ENCODE measurements around the gene RBM33.

RBM33 gene

GRCh38 chr7:155804897-155805825, 160.7 kb downstream of the RBM33 start:
- Histone ChIP-seq H3K9me3 (replicated peaks in 1 of 2; ENCODE audit: control insufficient read depth in 2 of 2, insufficient read depth in 1 of 2, low read depth in 1 of 2, low read length in 2 of 2) (peaks cover 0 to 6% of the 10 kb centered on the region in 2 donors), H3K79me1 (ENCODE audit: low read depth, low read length) (no peaks in the 10 kb centered on the region), H2BK120ac (ENCODE audit: low read depth, low read length) (no peak overlapping the region), H3K23ac (ENCODE audit: low read depth, low read length, poor library complexity) (peak overlapping the region; percentile 95), H2BK5ac (ENCODE audit: low read length) (no peak overlapping the region), H3K4me2 (ENCODE audit: insufficient read depth, low read length, poor library complexity, severe bottlenecking) (peak overlapping the region; percentile 81), H2AK5ac (ENCODE audit: low read depth, low read length) (peak overlapping the region; percentile 56), H3K36me3 (replicated peaks in 1 of 2; ENCODE audit: control insufficient read depth in 2 of 2, insufficient read depth in 2 of 2, low read length in 2 of 2) (no peaks in the 10 kb centered on the region), H3K4ac (ENCODE audit: low read length) (no peak overlapping the region), H3K27me3 (ENCODE audit: control insufficient read depth in 3 of 3, insufficient read depth in 3 of 3, low read depth in 1 of 3, low read length in 3 of 3) (peaks cover 45 to 91% (median 87%) of the 10 kb centered on the region in 3 experiments), H4K8ac (ENCODE audit: low read depth, low read length) (no peak overlapping the region), H3K4me1 (ENCODE audit: control insufficient read depth in 2 of 2, insufficient read depth in 1 of 2, low read depth in 1 of 2, low read length in 2 of 2) (peaks cover 37% of the 10 kb centered on the region in 2 donors), H4K91ac (ENCODE audit: low read depth, low read length, poor library complexity) (no peak overlapping the region), H3K14ac (ENCODE audit: low read length) (no peak overlapping the region), H3K4me3 (ENCODE audit: low read length in 2 of 2) (peak overlapping the region; percentile 45 to 70), H2BK15ac (ENCODE audit: low read length) (peak overlapping the region; percentile 96), H2AFZ (ENCODE audit: low read length) (peak overlapping the region; percentile 99), H3K27ac (replicated peaks; ENCODE audit: low read length) (no peak overlapping the region), H3K9ac (ENCODE audit: low read depth, low read length, poor library complexity) (peak overlapping the region; percentile 50), H3K18ac (ENCODE audit: low read length) (peak overlapping the region; percentile 95), H2BK12ac (ENCODE audit: low read length) (no peak overlapping the region)
- no CpG with 5 or more reads among the region's 91 CpGs for WGBS, 2 donors (ENCODE audit: extremely low coverage in 2 of 2, insufficient read length in 2 of 2, insufficient replicate concordance in 1 of 2)
- peak; percentile 85 for DNase-seq (ENCODE audit: low spot score)

- Histone ChIP-seq H2BK15ac (ENCODE audit: low read length) (peak overlapping the region; percentile 96), H2BK12ac (ENCODE audit: low read length) (no peak overlapping the region), H2AFZ (ENCODE audit: low read length) (peak overlapping the region; percentile 99), H3K14ac (ENCODE audit: low read length) (peak overlapping the region; percentile 71), H3K9me3 (replicated peaks in 1 of 2; ENCODE audit: control insufficient read depth in 2 of 2, insufficient read depth in 1 of 2, low read depth in 1 of 2, low read length in 2 of 2) (peaks cover 0 to 6% of the 10 kb centered on the region in 2 donors), H4K91ac (ENCODE audit: low read depth, low read length, poor library complexity) (no peak overlapping the region), H2BK120ac (ENCODE audit: low read depth, low read length) (no peak overlapping the region), H3K79me1 (ENCODE audit: low read depth, low read length) (no peaks in the 10 kb centered on the region), H3K18ac (ENCODE audit: low read length) (peak overlapping the region; percentile 95), H3K27me3 (ENCODE audit: control insufficient read depth in 3 of 3, insufficient read depth in 3 of 3, low read depth in 1 of 3, low read length in 3 of 3) (peaks cover 50 to 91% (median 87%) of the 10 kb centered on the region in 3 experiments), H3K27ac (replicated peaks; ENCODE audit: low read length) (no peak overlapping the region), H4K8ac (ENCODE audit: low read depth, low read length) (peak overlapping the region; percentile 65), H2AK5ac (ENCODE audit: low read depth, low read length) (peak overlapping the region; percentile 56), H3K4ac (ENCODE audit: low read length) (no peak overlapping the region), H3K4me3 (ENCODE audit: low read length in 2 of 2) (peak overlapping the region; percentile 33 to 70), H3K23ac (ENCODE audit: low read depth, low read length, poor library complexity) (peak overlapping the region; percentile 95), H3K4me1 (ENCODE audit: control insufficient read depth in 2 of 2, insufficient read depth in 1 of 2, low read depth in 1 of 2, low read length in 2 of 2) (peaks cover 39 to 40% of the 10 kb centered on the region in 2 donors), H2BK5ac (ENCODE audit: low read length) (no peak overlapping the region), H3K36me3 (replicated peaks in 1 of 2; ENCODE audit: control insufficient read depth in 2 of 2, insufficient read depth in 2 of 2, low read length in 2 of 2) (no peaks in the 10 kb centered on the region), H3K9ac (ENCODE audit: low read depth, low read length, poor library complexity) (peak overlapping the region; percentile 60), H3K4me2 (ENCODE audit: insufficient read depth, low read length, poor library complexity, severe bottlenecking) (peak overlapping the region; percentile 81)
- DNase-seq (ENCODE audit: low spot score): no peak
- WGBS, 2 donors (ENCODE audit: extremely low coverage in 2 of 2, insufficient read length in 2 of 2, insufficient replicate concordance in 1 of 2): no CpG with 5 or more reads among the region's 18 CpGs
Measured at GRCh38 chr7:155805826-155806095, 161.3 kb downstream of the RBM33 start.

GRCh38 chr7:155806096-155806871, 161.8 kb downstream of the RBM33 start:
- Histone ChIP-seq H2BK12ac (ENCODE audit: low read length) (peak overlapping the region; percentile 84), H2BK15ac (ENCODE audit: low read length) (peak overlapping the region; percentile 96), H3K9ac (ENCODE audit: low read depth, low read length, poor library complexity) (peak overlapping the region; percentile 60), H2AFZ (ENCODE audit: low read length) (peak overlapping the region; percentile 99), H2AK5ac (ENCODE audit: low read depth, low read length) (peak overlapping the region; percentile 84), H2BK120ac (ENCODE audit: low read depth, low read length) (no peak overlapping the region), H3K27ac (replicated peaks; ENCODE audit: low read length) (no peak overlapping the region), H4K8ac (ENCODE audit: low read depth, low read length) (peak overlapping the region; percentile 65), H3K4me1 (ENCODE audit: control insufficient read depth in 2 of 2, insufficient read depth in 1 of 2, low read depth in 1 of 2, low read length in 2 of 2) (peaks cover 39 to 40% of the 10 kb centered on the region in 2 donors), H2BK5ac (ENCODE audit: low read length) (no peak overlapping the region), H3K4me2 (ENCODE audit: insufficient read depth, low read length, poor library complexity, severe bottlenecking) (peak overlapping the region; percentile 81), H3K27me3 (ENCODE audit: control insufficient read depth in 3 of 3, insufficient read depth in 3 of 3, low read depth in 1 of 3, low read length in 3 of 3) (peaks cover 56 to 91% (median 87%) of the 10 kb centered on the region in 3 experiments), H3K18ac (ENCODE audit: low read length) (peak overlapping the region; percentile 95), H3K4me3 (ENCODE audit: low read length in 2 of 2) (peak overlapping the region; percentile 33 to 70), H3K23ac (ENCODE audit: low read depth, low read length, poor library complexity) (peak overlapping the region; percentile 95), H3K36me3 (replicated peaks in 1 of 2; ENCODE audit: control insufficient read depth in 2 of 2, insufficient read depth in 2 of 2, low read length in 2 of 2) (no peaks in the 10 kb centered on the region), H3K79me1 (ENCODE audit: low read depth, low read length) (no peaks in the 10 kb centered on the region), H3K9me3 (replicated peaks in 1 of 2; ENCODE audit: control insufficient read depth in 2 of 2, insufficient read depth in 1 of 2, low read depth in 1 of 2, low read length in 2 of 2) (peaks cover 0 to 3% of the 10 kb centered on the region in 2 donors), H3K14ac (ENCODE audit: low read length) (peak overlapping the region; percentile 71), H4K91ac (ENCODE audit: low read depth, low read length, poor library complexity) (no peak overlapping the region), H3K4ac (ENCODE audit: low read length) (no peak overlapping the region)
- no CpG with 5 or more reads among the region's 47 CpGs for WGBS, 2 donors (ENCODE audit: extremely low coverage in 2 of 2, insufficient read length in 2 of 2, insufficient replicate concordance in 1 of 2)
- no peak for DNase-seq (ENCODE audit: low spot score)
